ENCODE data around the gene NR1I3.

GRCh38 chr1:161196521-161197451 lies 41.2 kb downstream of the NR1I3 start:
- TF ChIP-seq CTCF (IDR thresholded peaks at IDR 0.05; ENCODE audit: low read depth, low read length): no peak
- no peak for TF ChIP-seq POLR2A (IDR thresholded peaks at IDR 0.05; ENCODE audit: extremely low read depth, insufficient read length)
- no peak for TF ChIP-seq MAX (IDR thresholded peaks at IDR 0.05; ENCODE audit: low read depth, low read length)
- no peak for TF ChIP-seq MYC (IDR thresholded peaks at IDR 0.05; ENCODE audit: low read depth, low read length)
